HG03108 (cell line): ENCODE results near the gene PRAMEF20.
"Not testable (repeated sequence)": the region's sequence is repeated elsewhere in the genome, so short reads cannot be mapped to it uniquely, and the experiment has no call there.

Experiments used
- ATAC-seq: cut with Tn5 transposase; IDR thresholded peaks from one replicate; pipeline ENCODE4 v1.9.1; 2021; ENCODE audit warnings: moderate library complexity; ENCODE audit not compliant: unreplicated experiment

PRAMEF20 gene

GRCh38 chr1:13410150-13410549 lies at the start of gene PRAMEF20:
Gene PRAMEF20 (plus strand): TSS chr1:13410450. CDS start chr1:13416355, 5,905 bp downstream.
- ATAC-seq = not testable (repeated sequence)

- ATAC-seq = not testable (repeated sequence)
These were observed 47.9 kb upstream of the PRAMEF20 start for GRCh38 chr1:13362364-13362763.

- ATAC-seq = not testable (repeated sequence)
These were observed 45.3 kb upstream of the PRAMEF20 start for GRCh38 chr1:13364928-13365327.

GRCh38 chr1:13366536-13366935 lies 43.7 kb upstream of the PRAMEF20 start:
- not testable (repeated sequence) for ATAC-seq

GRCh38 chr1:13368544-13368943 lies 41.7 kb upstream of the PRAMEF20 start:
- ATAC-seq = not testable (repeated sequence)

- ATAC-seq = not testable (repeated sequence)
These were observed 31.3 kb upstream of the PRAMEF20 start for GRCh38 chr1:13378983-13379382.

GRCh38 chr1:13380380-13380779 lies 29.9 kb upstream of the PRAMEF20 start:
- ATAC-seq = not testable (repeated sequence)

- ATAC-seq = not testable (repeated sequence)
These were observed 20.9 kb upstream of the PRAMEF20 start, which contains the start of gene PRAMEF17 for GRCh38 chr1:13389332-13389731. Gene PRAMEF17 (plus strand): TSS chr1:13389632. CDS start chr1:13389658, 26 bp downstream.

- ATAC-seq = not testable (repeated sequence)
These were observed 17.2 kb upstream of the PRAMEF20 start for GRCh38 chr1:13393004-13393403.

- not testable (repeated sequence) for ATAC-seq
These were observed 15.5 kb upstream of the PRAMEF20 start for GRCh38 chr1:13394761-13395160.

- not testable (repeated sequence) for ATAC-seq
These were observed 14.9 kb upstream of the PRAMEF20 start for GRCh38 chr1:13395311-13395710.

- ATAC-seq = no peak
These were observed 2.4 kb upstream of the PRAMEF20 start for GRCh38 chr1:13407811-13408210.

- no peak for ATAC-seq
These were observed 20.2 kb downstream of the PRAMEF20 start for GRCh38 chr1:13430495-13430894.

- ATAC-seq = no peak
These were observed 22.0 kb downstream of the PRAMEF20 start for GRCh38 chr1:13432251-13432650.

- not testable (repeated sequence) for ATAC-seq
These were observed 23.6 kb downstream of the PRAMEF20 start for GRCh38 chr1:13433694-13434358.

- no peak for ATAC-seq
These were observed 25.2 kb downstream of the PRAMEF20 start for GRCh38 chr1:13435458-13435857.

- not testable (repeated sequence) for ATAC-seq
These were observed 29.0 kb downstream of the PRAMEF20 start for GRCh38 chr1:13439104-13439783.

GRCh38 chr1:13443335-13443979 lies 33.2 kb downstream of the PRAMEF20 start:
- no peak for ATAC-seq

GRCh38 chr1:13450204-13450603 lies 40.0 kb downstream of the PRAMEF20 start:
- ATAC-seq = no peak

GRCh38 chr1:13451399-13451965 lies 41.2 kb downstream of the PRAMEF20 start:
- ATAC-seq = no peak

- no peak for ATAC-seq
These were observed 46.8 kb downstream of the PRAMEF20 start for GRCh38 chr1:13456904-13457532.
